GM12873 (cell line): Measurements from ENCODE around the gene ZNF18.

Experiments
- CTCF ChIP-seq: IDR thresholded peaks from 2 replicates; pipeline ENCODE4 v1.5.1; 2012; ENCODE audit warnings: low read depth, mild to moderate bottlenecking, moderate library complexity, low read length, control low read depth; ENCODE audit not compliant: insufficient read depth; ENCODE audit errors: missing control alignments

Gene ZNF18

GRCh38 chr17:11952610-11953009 is 44.7 kb downstream of the ZNF18 start:
- no peak for TF ChIP-seq CTCF

- no peak for TF ChIP-seq CTCF
Measured at GRCh38 chr17:11950771-11951519, 46.3 kb downstream of the ZNF18 start.

- no peak for TF ChIP-seq CTCF
Measured at GRCh38 chr17:11948789-11949188, 48.5 kb downstream of the ZNF18 start.

GRCh38 chr17:11944587-11944986 is 52.7 kb downstream of the ZNF18 start:
- no peak for TF ChIP-seq CTCF

GRCh38 chr17:11943759-11944347 is 53.4 kb downstream of the ZNF18 start:
- TF ChIP-seq CTCF = no peak

- no peak for TF ChIP-seq CTCF
Measured at GRCh38 chr17:11940904-11941303, 56.4 kb downstream of the ZNF18 start.

GRCh38 chr17:11935734-11936406 is 61.4 kb downstream of the ZNF18 start:
- peak; percentile 79 for TF ChIP-seq CTCF
